ENCODE data around the gene ADM2. TPM values are rescaled to one million over a fixed set of nuclear protein-coding genes. Genes with fewer than 3 reads are reported as not detected.

The ADM2 gene
- total RNA-seq, 4 donors from 2014 or later = under 0.01 TPM; not detected in 3

DNA sequence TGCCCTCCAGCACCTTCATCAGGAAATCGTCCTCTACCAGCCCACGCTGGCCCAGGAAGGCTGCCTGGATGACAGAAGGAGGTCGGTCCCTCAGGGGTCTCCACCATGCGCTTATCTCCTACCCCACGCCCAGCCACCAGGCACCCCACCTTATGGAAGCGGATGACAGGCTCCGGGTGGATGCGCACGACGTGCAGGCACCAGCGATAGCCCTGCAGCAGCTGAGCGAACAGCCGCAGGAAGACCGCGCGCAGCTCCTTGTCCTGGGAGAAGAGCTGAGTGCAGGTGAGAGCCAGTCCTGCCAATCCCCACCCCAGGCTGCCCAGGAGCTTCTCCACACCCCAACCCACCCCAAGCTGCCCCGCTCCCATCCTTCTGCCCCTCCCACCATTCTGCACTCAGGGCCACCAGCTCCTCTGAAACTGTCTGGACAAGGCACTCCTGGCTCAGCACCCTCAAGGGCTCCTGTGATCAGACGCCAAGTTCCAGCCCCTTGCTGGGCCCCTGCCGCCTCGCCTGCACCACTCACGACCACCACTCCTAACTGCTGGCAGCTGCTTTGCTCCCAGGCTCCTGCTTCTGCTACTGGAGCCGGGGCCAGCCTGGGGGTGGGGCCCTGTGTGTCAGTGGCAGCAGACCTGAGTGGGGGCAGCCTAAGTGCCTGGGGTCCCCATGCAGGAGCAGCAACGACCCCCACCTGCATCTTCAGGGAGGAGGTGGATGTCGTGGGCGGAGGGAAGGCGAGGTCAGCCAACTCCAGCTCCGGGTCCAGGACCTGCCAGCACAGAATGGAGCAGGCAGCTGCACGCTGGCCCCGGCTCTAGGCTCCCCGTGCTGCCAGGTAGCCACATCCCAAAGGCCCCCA lies 16.0 kb upstream of the ADM2 start:
- intact Hi-C loops (cut with DNase I) = no loop called here
- Histone ChIP-seq H3K4me3 (no peak overlapping the region), H3K4me1 (peaks cover 17 to 23% (median 19%) of the 10 kb centered on the region in 4 donors), H3K27ac (replicated peaks in 1 of 4) (no peak overlapping the region), H3K36me3 (peaks cover 73 to 82% (median 80%) of the 10 kb centered on the region in 4 donors), H3K9me3 (no peaks in the 10 kb centered on the region), H3K27me3 (no peaks in the 10 kb centered on the region)
- no peak for DNase-seq (ENCODE audit: extremely low spot score)
- 93% methylated on average over 26 of the region's 30 CpGs for WGBS
- TF ChIP-seq, protein P1, sequence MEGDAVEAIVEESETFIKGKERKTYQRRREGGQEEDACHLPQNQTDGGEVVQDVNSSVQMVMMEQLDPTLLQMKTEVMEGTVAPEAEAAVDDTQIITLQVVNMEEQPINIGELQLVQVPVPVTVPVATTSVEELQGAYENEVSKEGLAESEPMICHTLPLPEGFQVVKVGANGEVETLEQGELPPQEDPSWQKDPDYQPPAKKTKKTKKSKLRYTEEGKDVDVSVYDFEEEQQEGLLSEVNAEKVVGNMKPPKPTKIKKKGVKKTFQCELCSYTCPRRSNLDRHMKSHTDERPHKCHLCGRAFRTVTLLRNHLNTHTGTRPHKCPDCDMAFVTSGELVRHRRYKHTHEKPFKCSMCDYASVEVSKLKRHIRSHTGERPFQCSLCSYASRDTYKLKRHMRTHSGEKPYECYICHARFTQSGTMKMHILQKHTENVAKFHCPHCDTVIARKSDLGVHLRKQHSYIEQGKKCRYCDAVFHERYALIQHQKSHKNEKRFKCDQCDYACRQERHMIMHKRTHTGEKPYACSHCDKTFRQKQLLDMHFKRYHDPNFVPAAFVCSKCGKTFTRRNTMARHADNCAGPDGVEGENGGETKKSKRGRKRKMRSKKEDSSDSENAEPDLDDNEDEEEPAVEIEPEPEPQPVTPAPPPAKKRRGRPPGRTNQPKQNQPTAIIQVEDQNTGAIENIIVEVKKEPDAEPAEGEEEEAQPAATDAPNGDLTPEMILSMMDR (IDR thresholded peaks at IDR 0.05) = no peak
- TF ChIP-seq EP300 (IDR thresholded peaks at IDR 0.05) (no peak), POLR2AphosphoS5 (IDR thresholded peaks at IDR 0.05) (no peak), POLR2A (IDR thresholded peaks at IDR 0.05; ENCODE audit: low read depth) (no peak)

DNA sequence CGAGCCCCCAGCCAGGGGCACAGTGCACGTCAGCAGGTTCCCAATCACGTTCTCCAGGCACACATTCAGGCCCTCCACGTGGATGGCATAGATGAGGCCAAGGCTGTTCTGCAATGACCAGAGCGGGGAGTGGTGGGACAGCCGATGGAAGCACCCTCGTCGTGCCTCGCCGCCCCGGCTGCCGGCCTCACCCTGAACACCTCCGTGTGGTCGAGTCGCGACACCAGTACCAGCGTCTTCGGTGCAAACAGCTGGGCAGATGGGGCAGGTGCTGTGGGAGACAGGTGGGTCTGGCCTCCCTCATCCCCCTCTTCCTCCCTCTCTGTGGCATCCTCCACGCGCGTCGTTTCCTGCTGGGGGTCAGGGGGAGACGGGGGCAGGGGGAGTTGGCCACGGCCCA lies 14.0 kb upstream of the ADM2 start:
- Histone ChIP-seq H3K9me3 (no peaks in the 10 kb centered on the region), H3K4me1 (peaks cover 35 to 43% (median 39%) of the 10 kb centered on the region in 4 donors), H3K36me3 (peaks cover 52 to 61% (median 60%) of the 10 kb centered on the region in 4 donors), H3K27ac (replicated peaks in 1 of 4) (no peak overlapping the region), H3K27me3 (no peaks in the 10 kb centered on the region), H3K4me3 (no peak overlapping the region)
- WGBS = 84% methylated on average over 16 of the region's 24 CpGs
- TF ChIP-seq EP300 (IDR thresholded peaks at IDR 0.05) (no peak), POLR2A (IDR thresholded peaks at IDR 0.05; ENCODE audit: low read depth) (no peak), POLR2AphosphoS5 (IDR thresholded peaks at IDR 0.05) (no peak)
- TF ChIP-seq, protein P1 (IDR thresholded peaks at IDR 0.05) = no peak
- intact Hi-C loops (cut with DNase I) = no loop called here
- no peak for DNase-seq (ENCODE audit: extremely low spot score)

DNA sequence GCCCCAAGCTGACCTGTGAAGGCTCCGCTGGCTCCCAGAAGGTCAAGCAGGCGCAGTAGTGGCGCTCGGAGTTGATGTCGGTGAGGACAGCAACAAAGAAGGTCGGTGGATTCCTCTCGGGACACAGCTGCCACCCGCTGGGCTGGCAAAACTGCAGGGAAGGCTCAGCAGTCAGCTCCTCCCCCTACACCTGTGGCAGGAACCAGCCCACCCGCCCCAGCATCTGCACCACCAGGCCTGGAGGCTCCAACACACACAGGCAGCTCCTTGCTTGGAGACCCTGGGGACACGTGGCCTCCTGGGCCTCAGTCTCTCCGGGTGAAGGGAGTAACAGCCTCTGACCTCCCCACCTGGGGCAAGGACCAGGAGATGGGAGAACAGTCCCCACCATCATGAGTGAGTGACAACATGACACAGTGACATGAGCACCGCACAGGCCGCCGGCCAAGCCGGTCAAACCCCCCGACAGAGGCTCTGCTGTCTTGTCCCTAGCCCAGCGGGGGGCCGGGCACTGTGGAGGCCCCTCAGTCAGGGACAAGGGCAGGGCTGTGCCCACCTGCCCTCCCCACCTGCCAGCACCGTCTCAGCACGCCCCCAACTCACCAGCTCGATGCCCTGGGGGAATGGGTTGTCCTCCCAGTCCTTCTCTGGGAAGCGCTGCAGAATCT lies 13.4 kb upstream of the ADM2 start:
- H3K4me1 ChIP-seq = peaks cover 41 to 49% (median 45%) of the 10 kb centered on the region in 4 donors
- H3K36me3 ChIP-seq = peaks cover 47 to 55% (median 54%) of the 10 kb centered on the region in 4 donors
- DNase-seq (ENCODE audit: extremely low spot score) = no peak
- WGBS = 88% methylated on average over 14 of the region's 22 CpGs
- no peaks in the 10 kb centered on the region for H3K9me3 ChIP-seq
- intact Hi-C loops (cut with DNase I) = no loop called here
- TF ChIP-seq POLR2A (IDR thresholded peaks at IDR 0.05; ENCODE audit: low read depth) = no peak
- H3K4me3 ChIP-seq = no peak overlapping the region
- no peaks in the 10 kb centered on the region for H3K27me3 ChIP-seq
- no peak overlapping the region for H3K27ac ChIP-seq (replicated peaks in 1 of 4)

DNA sequence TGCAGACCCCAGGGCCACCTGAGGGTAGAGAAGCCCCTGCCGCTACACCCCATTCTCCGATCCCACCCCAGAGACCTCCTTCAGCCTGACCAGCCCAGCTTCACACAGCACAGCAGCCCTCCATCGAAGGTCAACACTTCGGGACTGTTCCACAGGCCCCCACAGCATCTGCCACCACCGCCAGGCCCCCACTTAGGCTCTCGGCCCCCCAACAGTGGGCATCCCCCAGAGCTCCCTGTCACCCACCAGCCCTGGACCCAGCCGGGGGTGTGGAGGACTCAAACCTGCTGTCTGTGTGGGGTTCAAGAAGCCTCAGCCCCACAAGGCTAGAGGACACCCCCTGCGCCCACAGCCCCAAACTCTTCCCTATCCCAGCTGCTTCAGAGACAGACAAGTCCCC lies 12.7 kb upstream of the ADM2 start:
- intact Hi-C loops (cut with DNase I) = no loop called here
- WGBS = no CpG with 5 or more reads among the region's 8 CpGs
- H3K27me3 ChIP-seq = no peaks in the 10 kb centered on the region
- peaks cover 48 to 56% (median 52%) of the 10 kb centered on the region in 4 donors for H3K4me1 ChIP-seq
- no peak for DNase-seq (ENCODE audit: extremely low spot score)
- TF ChIP-seq POLR2A (IDR thresholded peaks at IDR 0.05; ENCODE audit: low read depth) (no peak), POLR2AphosphoS5 (IDR thresholded peaks at IDR 0.05) (no peak), EP300 (IDR thresholded peaks at IDR 0.05) (no peak)
- TF ChIP-seq, protein P1 (IDR thresholded peaks at IDR 0.05) = no peak
- H3K4me3 ChIP-seq = no peak overlapping the region
- no peaks in the 10 kb centered on the region for H3K9me3 ChIP-seq
- peaks cover 39 to 48% (median 47%) of the 10 kb centered on the region in 4 donors for H3K36me3 ChIP-seq
- H3K27ac ChIP-seq (replicated peaks in 1 of 4) = no peak overlapping the region

Data from esophagus muscularis mucosa (tissue), 4 donors.